Left forelimb (tissue), 1 donor: ENCODE data around the gene ALG9.

ENCODE experiments used
- DNase-seq: peaks from one replicate; pipeline ENCODE4 v3.0.0-alpha.2; 2018; ENCODE audit warnings: low spot score

Gene ALG9

DNA sequence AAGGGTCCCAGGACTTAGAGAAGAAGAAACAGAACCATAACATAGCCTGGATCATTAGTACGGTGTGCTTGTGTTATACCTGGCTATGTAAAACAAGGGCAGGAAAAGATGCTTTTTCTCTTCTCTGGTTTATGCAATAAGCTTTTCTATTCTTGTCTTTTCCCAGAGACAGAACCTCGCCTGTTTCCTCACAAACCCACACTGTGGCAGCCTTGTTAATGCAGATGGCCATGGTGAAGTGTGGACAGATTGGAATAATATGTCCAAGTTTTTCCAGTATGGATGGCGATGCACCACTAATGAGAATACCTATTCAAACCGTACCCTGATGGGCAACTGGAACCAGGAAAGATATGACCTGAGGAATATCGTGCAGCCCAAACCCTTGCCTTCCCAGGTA lies 10.8 kb upstream of the ALG9 start:
- no peak for DNase-seq

DNA sequence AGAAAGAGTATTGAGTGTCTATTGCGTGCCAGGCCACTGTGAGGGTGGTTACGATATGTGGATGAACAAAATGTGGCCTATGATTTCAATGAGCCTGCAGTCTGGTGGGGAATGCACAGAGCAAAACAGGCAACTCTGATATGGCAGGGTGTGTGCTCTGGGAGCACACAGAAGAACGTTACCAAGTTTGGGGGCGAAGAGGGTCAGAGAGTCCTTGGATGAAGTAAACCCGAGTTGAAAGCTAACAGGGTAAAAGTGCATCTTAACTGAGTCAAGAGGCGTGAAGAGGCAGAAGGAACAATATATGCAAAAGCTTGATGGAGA lies 8.2 kb upstream of the ALG9 start:
- no peak for DNase-seq

DNA sequence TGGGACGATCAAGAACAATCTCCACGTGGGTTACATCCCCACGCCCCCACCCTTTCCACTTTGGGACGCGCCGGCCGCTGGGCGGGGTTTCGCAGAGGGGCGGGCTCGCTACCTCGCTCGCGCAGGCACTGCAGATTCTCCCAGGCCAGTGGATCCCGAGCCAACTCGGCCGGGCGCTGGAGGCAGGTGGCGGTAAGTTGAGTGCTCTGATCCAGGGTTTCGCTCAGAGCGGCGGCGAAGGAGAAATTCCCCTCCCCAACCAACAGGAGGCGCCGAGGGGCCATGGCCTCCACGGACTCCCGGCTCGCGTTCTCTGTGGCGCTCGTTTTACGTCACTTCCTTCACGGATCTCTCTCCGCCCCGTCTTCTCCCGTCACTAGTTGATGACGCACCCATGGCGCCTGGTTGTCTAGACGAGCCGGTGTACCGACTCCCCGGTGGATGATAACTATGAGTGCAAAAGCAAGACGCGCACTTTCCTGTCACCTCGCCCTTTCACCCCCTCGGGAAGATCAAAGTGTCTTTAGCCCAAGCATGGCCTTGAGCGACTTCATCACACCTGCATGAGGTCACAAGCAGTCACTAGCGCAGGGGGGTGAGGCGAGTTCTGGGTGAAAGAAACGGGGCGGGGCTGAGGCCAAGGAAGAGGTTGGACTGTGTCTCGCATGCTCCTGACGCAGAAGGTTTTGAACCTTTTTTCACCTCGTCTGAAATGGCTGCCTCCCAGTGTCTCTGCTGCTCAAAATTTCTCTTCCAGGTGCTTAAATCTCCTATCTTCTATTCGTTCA lies 7.7 kb upstream of the ALG9 start, which contains the start of the genes CFAP68 and FDXACB1:
Gene CFAP68, plus strand, starts transcription at position 693 of the 788 bp plus-strand sequence. Its CDS starts 20 bp downstream, at position 713.
Gene FDXACB1, minus strand, starts transcription at position 317 of the 788 bp plus-strand sequence. Its CDS starts 33 bp downstream, at position 284.
- DNase-seq, result peak; percentile 96

DNA sequence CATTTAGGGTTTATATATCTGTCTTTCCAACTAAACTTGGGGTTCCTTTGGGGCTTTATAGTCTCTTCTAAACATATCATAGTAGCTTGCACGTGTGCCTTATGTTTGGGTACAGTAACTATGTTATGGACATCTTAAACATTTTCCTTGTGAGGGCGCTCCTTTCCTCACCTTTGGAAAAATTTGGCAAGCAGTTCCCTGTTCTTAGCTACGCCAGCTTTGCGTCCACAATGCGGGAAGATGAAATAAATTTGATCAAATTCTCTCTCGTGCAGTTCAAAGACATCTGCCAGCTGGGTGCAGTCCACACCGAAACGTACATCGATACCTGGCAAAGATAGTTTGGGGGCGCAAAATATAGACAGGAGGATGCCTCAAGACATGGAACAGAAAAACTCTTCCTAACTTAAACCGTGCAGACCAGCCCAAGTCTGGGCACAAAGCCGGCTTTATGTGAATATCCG lies 7.0 kb upstream of the ALG9 start:
- no peak for DNase-seq

DNA sequence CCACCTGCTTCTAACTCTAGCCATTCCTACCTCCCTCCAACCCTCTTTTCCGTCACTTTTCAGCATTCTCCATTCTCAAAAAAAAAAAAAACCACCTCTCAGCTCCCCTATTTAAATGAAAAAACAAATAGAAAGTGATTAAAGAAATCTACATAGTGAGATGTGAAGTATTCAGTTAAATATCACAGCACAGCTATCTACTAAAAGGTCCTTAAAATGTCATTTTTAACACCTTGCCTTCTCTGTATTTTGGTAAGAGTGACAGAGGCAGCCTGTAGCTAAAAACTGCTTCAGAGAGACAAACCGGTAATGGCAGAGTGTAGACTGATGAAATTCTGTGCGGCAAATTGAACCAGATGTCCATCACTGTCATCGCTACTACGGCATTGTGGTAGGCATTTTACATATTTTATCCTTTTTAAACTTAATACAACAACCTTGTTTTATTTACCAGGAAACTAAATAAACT lies 346 bp upstream of the ALG9 start:
- no peak for DNase-seq

DNA sequence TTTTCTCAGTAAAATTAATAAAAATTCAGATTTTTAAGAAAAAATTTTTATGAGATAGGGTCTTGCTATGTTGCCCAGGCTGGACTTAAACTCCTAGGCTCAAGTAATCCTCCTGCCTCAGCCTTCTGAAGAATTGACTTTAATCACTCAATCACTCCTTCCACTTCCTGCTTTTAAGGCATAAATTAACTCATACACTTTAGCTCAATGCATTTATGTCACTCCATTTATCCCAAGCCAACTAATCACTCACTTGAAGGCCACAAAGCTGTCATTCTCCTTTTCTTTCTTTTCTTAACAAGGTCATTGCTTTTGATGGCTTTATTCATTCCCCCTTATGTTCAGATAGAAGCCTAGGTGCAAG lies 877 bp downstream of the ALG9 start:
- no peak for DNase-seq

DNA sequence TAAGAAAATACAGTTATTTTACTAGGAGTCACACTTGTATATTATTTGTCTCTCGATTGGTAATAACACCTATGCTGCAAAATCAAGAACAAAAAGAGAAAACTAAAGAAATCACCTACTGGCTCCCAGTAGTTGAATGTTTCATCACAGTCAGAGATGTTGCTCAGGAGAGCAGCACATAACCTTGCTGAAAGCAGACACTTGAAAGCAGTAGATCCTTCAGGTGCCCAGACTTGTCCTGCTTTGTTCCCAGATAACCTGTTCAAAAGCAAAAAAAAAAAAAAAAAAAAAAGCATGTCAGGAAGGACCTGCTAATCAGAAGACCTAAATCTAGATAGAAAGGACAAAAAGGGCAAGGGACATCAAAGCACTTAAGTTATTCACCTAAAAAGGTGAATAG lies 1.3 kb downstream of the ALG9 start:
- DNase-seq, result no peak

DNA sequence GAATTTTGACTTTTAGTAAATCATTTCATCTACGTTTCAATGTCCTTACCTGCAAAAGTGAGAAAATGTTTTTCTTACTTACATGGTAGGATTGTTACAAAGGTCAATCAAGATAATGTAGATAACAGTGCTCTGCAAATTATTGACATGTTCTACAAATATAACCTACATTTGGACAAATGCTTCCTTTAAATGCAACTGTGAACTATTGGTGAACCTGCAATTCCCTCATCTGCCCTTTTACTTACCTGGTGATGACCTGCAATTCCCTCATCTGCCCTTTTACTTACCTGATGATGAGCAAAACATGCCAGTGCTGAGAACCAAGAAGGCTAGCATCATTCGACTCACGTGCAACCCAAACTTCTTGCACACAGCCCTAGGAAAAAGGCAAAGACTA lies 11.1 kb downstream of the ALG9 start:
- no peak for DNase-seq

DNA sequence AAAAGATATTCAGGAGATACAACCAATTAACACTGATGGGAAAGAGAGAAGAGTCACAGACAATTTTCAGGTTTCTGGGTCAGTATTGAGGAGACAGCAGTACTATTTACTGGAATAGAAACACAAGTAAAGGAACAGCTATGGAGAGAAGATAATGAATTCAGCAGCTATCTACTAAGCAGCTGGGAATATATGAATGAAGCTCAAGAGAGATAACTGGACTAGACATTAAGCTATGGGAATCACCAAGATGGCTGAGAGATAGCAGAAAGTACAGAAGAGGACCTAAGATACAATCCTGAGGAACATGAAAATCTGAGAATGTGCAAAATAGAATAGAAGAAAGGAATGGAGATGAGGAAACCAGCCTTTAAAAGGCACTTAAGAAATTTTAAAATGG lies 15.9 kb downstream of the ALG9 start:
- no peak for DNase-seq

DNA sequence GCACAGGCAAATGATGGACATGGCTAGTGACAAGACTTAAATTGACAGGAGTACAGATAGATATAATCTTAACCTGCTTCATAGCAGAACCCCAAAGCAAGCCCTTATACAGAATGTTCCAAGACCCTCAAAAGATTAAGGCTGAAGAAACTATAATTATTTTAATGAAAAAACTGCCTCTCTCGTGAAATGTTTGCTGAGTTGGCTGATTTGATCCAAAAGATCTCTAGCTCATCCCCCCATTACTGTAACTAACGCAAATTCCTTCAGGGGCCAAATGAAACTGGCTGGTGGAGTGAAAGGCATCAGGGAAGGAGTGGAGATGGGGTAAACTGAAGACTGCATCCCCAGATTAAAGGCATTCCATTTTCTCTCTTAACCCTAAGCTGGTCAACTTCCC lies 19.3 kb downstream of the ALG9 start:
- DNase-seq, result no peak

DNA sequence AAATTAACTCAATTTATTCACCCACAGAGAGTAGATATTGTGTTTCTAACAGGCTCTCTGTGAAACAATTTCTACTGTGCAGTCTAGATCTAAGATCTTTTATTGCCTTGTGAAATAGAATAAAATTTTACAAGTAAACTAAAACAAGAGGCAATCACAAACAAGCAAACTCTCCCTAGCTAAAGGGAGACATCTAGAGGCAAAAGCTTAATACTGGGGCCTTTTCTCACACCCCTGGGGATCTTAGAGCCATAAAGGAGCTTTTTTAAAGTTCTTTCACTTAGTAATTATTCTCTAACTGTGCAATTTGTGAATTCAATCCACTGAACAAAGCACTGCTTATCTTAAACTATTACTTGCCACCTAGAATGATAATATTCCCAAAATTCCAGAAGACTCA lies 19.7 kb downstream of the ALG9 start:
- DNase-seq, result no peak

DNA sequence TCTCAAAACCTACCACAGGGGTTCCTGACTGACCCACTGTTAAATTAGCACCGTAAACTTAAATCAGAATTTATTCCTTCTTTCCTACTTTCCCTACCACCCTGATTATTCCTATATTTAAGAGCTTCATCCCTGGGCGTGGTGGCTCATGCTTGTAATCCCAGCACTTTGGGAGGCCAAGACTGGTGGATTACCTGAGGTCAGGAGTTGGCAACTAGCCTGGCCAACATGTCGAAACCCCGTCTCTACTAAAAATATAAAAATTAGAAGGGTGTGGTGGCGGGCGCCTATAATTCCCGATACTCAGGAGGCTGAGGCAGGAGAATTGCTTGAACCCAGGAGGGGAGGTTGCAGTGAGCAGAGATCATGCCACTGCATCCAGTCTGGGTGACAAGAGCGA lies 20.3 kb downstream of the ALG9 start:
- no peak for DNase-seq

DNA sequence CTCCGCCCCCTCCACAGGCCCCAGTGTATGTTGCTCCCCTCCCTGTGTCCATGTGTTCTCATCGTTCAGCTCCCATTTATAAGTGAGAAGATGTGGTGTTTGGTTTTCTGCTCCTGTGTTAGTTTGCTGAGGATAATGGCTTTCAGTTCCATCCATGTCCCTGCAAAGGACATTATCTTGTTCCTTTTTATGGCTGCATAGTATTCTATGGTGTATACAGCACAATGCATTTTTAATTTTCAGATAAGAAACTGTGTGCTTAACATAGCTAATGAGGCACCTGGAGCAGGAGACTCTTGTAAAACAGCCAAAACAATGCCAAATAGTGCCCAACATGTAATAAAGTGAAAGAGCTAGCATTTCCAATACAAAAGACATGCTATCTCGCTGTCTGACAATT lies 21.8 kb downstream of the ALG9 start:
- no peak for DNase-seq

DNA sequence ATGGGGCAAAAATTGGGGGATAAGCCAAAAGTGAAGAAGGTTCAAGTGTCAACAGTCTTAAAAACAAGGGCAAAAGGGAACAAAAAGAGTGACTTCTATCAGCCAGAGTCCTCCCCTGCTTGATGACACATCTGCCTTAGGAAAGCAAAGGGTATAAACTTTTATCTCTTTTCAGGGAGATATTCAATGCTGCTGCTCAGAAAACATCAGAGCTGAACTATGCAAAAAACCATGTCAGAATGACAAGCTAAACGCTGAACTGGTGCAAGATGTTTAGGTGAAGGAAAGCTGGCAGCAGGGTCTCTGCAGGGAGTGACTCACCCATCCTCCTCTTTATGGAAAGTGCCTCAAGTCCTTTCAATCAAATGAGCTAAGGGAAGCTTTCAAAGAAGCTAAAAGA lies 24.7 kb downstream of the ALG9 start:
- no peak for DNase-seq

DNA sequence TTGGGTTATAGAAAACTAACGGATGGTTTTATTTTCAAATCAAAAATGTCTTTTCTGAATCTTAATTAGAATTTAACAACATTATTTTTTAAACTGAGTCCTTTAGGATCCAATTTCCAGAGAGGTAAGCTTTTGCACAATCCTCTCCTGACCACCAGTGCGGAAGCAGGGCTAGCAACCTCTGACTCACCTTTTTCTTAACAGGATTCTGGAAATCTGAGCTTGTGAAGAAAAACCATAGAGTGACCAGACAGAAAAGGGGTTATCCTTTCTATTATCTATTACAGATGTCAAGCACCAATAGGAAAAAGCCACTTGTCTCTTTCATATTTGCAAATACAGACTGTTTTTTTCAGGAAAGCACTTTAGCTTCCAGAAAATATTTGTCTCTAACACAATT lies 25.3 kb downstream of the ALG9 start:
- DNase-seq, result no peak

DNA sequence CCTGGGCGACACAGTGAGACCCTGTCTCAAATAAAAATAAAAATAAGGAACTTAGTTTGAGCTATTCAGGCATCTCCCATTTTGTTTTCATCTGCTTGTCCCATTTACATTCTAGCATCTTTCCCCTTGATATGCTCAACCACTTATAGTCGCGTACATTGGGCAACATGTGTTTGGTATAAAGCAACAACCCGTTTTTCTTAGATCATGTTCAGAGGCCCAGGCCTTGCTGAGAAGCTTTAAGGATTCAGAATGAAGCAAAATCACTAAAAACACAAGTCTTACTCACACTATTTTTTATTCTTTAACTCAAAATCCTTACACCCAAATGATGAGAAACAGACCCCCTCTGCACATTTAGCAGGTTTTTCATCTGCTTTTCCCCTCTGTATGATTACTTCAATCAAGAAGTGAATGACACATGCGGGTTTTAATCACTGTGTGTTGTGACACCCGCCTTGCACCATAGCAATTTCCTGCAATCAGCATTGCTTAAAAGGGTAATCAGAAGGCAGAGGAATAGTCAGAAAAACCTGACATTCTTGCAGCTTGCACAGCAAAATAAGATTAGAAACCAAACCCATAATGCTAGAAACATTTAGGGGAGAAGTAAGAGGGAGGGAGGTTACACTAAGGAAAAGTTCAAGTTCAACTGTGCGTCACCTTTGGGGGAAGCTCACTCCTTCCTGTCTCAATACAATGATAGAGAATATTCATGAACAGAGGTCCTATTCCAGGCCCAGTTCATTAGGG lies 25.9 kb downstream of the ALG9 start:
- DNase-seq, result no peak

DNA sequence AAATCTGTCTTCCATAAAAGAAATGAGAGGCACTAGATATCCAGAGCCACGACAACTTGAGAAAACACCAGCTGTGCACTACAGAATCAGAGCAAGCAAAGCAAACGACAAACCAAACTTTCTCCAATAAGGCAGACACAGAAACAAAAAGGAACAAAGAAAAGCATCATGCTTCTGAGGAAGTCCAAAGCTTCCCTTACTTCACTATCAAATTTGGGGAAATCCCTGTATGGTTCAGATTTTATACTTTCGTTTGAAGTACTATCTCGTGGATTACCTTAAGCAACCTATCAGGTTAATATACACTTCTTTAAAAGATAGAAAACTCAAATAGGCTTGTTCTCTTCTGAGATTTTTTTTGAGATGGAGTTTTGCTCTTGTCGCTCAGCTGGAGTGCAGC lies 27.7 kb downstream of the ALG9 start:
- no peak for DNase-seq

DNA sequence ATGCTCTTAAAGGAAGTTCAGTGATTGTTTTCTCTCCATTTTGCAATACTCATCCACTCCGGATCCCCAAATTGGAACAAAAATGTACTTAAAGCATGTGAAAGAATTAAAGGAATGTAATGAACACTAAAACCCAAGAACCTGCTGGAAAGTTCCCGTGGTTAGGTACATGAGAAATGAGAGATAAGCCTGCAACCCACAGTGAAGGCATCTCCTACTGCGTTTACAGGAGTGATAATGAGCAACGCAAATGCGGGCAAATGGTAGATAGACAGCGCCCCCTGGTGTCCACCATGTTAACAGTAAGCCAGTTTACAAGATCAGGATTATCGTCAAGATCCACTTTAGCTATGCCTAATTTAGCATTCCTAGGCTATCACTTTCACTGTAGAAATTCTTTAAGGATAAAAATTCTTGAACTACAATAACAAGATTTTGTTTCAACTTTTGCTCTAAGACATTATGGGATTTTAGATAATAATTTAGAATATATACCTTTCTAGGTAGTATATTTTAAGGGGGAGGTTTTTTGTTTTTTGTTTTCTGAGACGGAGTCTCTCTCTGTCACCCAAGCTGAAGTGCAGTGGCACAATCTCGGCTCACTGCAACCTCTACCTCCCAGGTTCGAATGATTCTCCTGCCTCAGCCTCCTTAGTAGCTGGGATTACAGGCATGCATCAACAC lies 29.9 kb downstream of the ALG9 start:
- DNase-seq, result peak; percentile 80

DNA sequence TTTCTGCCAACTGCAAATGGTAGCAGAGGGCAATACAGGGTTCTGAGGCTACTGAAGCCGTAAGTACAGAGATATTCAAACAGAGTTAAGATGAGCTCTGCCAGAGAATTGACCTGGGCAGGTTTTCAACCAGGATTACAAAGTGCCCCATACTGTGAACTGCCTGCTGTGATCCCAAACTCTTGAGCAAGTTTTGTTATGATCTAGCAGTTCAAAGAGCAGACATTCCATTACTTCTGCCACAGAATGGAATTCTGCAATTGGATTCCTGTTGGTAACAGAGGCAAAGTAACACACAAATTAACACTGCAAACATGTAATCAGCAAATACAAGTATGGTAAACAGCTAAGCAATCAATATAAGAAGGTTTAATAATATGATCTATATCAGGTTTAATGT lies 31.2 kb downstream of the ALG9 start:
- DNase-seq, result no peak

DNA sequence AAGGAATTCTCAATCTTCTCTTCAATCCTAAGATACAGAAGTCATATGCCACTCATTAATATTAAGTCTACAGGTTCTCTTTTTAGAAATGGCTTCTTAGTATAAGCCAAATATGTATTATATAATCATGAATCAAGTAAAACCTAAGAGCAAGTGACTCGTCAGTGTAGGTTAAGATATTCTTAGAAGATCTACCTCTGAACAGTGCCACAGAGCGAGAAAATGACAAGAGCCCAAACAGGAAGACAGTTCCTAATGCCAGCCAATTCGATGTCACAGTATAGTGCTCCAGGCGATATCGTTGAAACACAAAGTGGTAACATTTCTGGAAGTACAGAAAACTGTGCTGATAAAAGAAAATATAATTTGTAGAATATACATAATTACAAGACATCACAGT lies 33.3 kb downstream of the ALG9 start:
- no peak for DNase-seq

DNA sequence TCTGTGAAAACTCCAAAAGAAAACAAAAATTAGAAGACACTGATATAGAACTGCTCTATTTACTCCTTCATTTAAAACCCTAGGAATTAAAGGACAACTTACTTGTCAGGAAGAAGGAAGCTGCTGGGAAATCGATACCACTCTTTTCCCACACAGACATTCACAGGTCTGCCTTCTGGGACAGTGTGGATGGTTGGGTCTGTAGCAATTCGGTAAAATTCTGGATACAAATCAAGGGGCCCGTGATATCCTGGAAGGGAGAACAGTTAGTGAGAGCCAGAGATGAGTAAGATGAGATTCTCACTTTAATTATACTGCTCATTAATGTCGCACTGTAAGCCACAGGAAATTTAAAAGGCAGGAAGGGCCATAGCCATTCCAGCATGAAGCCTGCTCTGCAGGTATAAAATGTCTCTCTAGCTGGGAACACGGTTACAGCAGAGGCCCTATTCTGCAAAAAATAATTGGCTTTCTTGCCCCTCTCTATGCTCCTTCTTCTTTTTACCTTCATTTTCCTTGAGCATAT lies 34.0 kb downstream of the ALG9 start:
- DNase-seq, result no peak

DNA sequence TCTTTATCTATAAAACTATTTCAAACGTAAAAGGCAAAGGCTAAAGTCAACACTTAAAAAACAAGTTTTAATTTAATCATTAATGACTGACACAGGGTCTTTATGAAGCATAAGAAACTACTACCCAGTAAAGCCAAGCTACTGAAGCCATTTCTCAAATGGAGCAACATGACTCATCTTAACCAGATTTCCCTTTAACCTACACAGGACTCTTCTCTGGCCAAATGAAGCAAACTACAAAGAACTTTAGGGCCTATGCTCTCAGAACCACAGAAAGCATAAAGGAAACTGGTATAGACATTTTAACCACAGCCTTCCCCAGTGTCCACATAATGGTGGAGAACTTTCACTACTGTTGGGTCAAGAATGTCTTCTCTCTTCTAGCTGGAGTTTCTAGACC lies 34.7 kb downstream of the ALG9 start:
- no peak for DNase-seq

DNA sequence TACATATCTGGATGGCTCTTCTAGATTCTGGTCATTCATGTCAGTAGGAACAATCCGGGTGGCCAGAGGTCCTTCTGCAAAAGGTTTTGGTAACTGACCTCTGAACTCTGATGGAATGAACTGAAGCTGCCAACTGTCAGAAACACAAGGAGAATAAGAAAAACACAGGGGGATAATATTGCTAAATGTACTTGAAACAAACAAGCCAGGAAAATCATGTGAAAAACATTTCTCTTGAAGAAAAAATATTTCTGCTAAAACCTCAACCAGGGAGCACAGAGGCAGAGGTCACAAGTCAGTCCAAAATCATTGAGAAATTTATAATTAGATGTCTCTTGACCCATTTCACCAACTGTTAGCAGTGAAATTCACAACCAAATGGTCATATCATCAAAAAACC lies 35.2 kb downstream of the ALG9 start:
- DNase-seq, result no peak
